Heart left ventricle (tissue), 16 donors: ENCODE data around the gene PHKG2. TPM values are rescaled to one million over a fixed set of nuclear protein-coding genes. Genes with fewer than 3 reads are reported as not detected.

Experiments used
- ATAC-seq, 4 donors: fragments of 200-7000 bp; cut with Tn5 transposase; one replicate each; pipeline ENCODE4 v1.9.1; 2020 to 2022; ENCODE audit warnings: moderate library complexity in 4 of 4, mild to moderate bottlenecking in 3 of 4, moderate number of reproducible peaks in 1 of 4
- DNase-seq, 5 donors: peaks; one replicate each; pipeline ENCODE4 v3.0.0-alpha.2; 2020
- H3K27ac ChIP-seq, 12 donors: fragments of 200-600 bp; sonication (generic) in 4 of 12; one replicate each; pipeline versions ENCODE4 v1.5.0 to v1.8.0; 2016 to 2022; ENCODE audit warnings: mild to moderate bottlenecking in 2 of 12
- H3K27me3 ChIP-seq, 9 donors: fragments of 200-600 bp; sonication (generic) in 2 of 9; one replicate each; pipeline versions ENCODE4 v1.5.1 to v1.8.0; 2016 to 2022; ENCODE audit warnings: mild to moderate bottlenecking in 3 of 9
- H3K36me3 ChIP-seq, 9 donors: fragments of 200-600 bp; sonication (generic) in 2 of 9; one replicate each; pipeline versions ENCODE4 v1.5.0 to v1.8.0; 2018 to 2022; ENCODE audit warnings: mild to moderate bottlenecking in 2 of 9
- H3K4me1 ChIP-seq, 12 donors: fragments of 200-600 bp; sonication (generic) in 4 of 12; one replicate each; pipeline versions ENCODE4 v1.5.0 to v1.8.0; 2016 to 2022; ENCODE audit warnings: mild to moderate bottlenecking in 3 of 12
- H3K4me3 ChIP-seq, 12 donors: fragments of 200-600 bp; sonication (generic) in 4 of 12; one replicate each; pipeline versions ENCODE4 v1.5.0 to v1.8.0; 2017 to 2022; ENCODE audit warnings: mild to moderate bottlenecking in 9 of 12, moderate library complexity in 4 of 12
- H3K9me3 ChIP-seq, 12 donors: fragments of 200-600 bp; sonication (generic) in 4 of 12; one replicate each; pipeline versions ENCODE4 v1.5.0 to v1.8.0; 2016 to 2022; ENCODE audit warnings: mild to moderate bottlenecking in 1 of 12
- POLR2A ChIP-seq, 2 donors: fragments of 450-650 bp; IDR thresholded peaks; one replicate each; pipeline ENCODE4 v1.6.1; 2017; ENCODE audit warnings: antibody characterized with exemption in 2 of 2, mild to moderate bottlenecking in 2 of 2, moderate library complexity in 2 of 2
- WGBS, 4 donors: extraction: QIAGEN DNeasy Blood & Tissue Kit in 2 of 4; methylation state at CpG; one replicate each; pipeline versions ENCODE4 v1.1.5 to v1.1.7; 2013 to 2018; 5-methylcytosine and 5-hydroxymethylcytosine counted together
- intact Hi-C, 10 donors: fragments of 100-400 bp; cut with DNase I; formaldehyde crosslinking; loops; one replicate each; pipeline versions ENCODE4 v1.11.1 to v1.14.2; 2022
- long read RNA-seq, 3 donors: library from polyadenylated mRNA; unstranded; transcript quantifications; one replicate each; pipeline ENCODE4 v2.0.0, GENCODE V29; 2020 to 2021
- polyA plus RNA-seq, 2 donors: library from polyadenylated mRNA; stranded (reverse); fragments of 200-250 nt; gene quantifications; one replicate each; pipeline ENCODE4 v1.2.3, GENCODE V29; 2013
- total RNA-seq, 9 donors: library from RNA; depleted of rRNA in 2 of 9; stranded (reverse); fragments of >200 nt in 2 of 9; fragmentation: NEBNext Ultra II Directional in 3 of 9; extraction: Animal tissue kit (Norgen Biotek cat#: 25700) in 3 of 9; gene quantifications; one replicate each; pipeline versions ENCODE4 v1.1.0 to v1.2.4, GENCODE V29; 2016 to 2023
- TF ChIP-seq, protein P1 (sequence below), 12 donors: fragments of 200-600 bp; sonication (generic) in 4 of 12; IDR thresholded peaks; one replicate each; pipeline versions ENCODE4 v1.5.0 to v1.8.0; 2018 to 2022; ENCODE audit warnings: antibody characterized with exemption in 12 of 12, mild to moderate bottlenecking in 5 of 12
- donor health status: ischemic (EF 13 %, LVEDD 7.1; RV severe dilation, severe dysfunction).
- donor health status: healthy with polysubstance abuse.
- donor health status: DM: no; HTN: yes; CAD: no.
- donor health status: DM: no; HTN: no; CAD: no.
- donor health status: ischemic (EF 25% LVEDD 6.9; RV normal size, moderate dysfunction).
- donor health status: ischemic (EF 25% LVEDD 5.7; RV mildly dilated, moderate dysfunction).
- donor health status: healthy.
- donor health status: DM: yes; HTN: yes; CAD: no.
- donor health status: ischemic (EF 35%, LVEDD 5.7; RV mildly dilated, moderate dysfunction).
- donor health status: nonischemic (EF 11% LVEDD 7.7; RV severe dilation, severe dysfunction).
- donor health status: DM: yes; HTN: yes; CAD: no.
- donor health status: PGD.
- donor health status: ischemic (EF 29% LVEDD 5.4; RV normal size, mild dysfunction).
- donor health status: nonischemic (EF 23%, LVEDD 6.1; RV moderate dilation, normal function).

The PHKG2 gene, protein sequence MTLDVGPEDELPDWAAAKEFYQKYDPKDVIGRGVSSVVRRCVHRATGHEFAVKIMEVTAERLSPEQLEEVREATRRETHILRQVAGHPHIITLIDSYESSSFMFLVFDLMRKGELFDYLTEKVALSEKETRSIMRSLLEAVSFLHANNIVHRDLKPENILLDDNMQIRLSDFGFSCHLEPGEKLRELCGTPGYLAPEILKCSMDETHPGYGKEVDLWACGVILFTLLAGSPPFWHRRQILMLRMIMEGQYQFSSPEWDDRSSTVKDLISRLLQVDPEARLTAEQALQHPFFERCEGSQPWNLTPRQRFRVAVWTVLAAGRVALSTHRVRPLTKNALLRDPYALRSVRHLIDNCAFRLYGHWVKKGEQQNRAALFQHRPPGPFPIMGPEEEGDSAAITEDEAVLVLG
- total RNA-seq (10 to 100 TPM; 13.5 to 26.7 (median 17.9) TPM), polyA plus RNA-seq (10 to 100 TPM; 19.5 to 37.7 TPM)
- long read RNA-seq, donor 1, full-length matches to known transcripts = 9 of 17 reads
- long read RNA-seq, donor 1, partial matches to known transcripts = 2 of 17 reads
- long read RNA-seq, donor 1, other reads (novel, unspliced or antisense) = 6 of 17 reads
- long read RNA-seq, donor 2, full-length matches to known transcripts = 60 of 76 reads
- long read RNA-seq, donor 2, partial matches to known transcripts = 4 of 76 reads
- long read RNA-seq, donor 2, other reads (novel, unspliced or antisense) = 12 of 76 reads
- long read RNA-seq, donor 3, full-length matches to known transcripts = 13 of 19 reads
- long read RNA-seq, donor 3, partial matches to known transcripts = 2 of 19 reads
- long read RNA-seq, donor 3, other reads (novel, unspliced or antisense) = 4 of 19 reads

DNA sequence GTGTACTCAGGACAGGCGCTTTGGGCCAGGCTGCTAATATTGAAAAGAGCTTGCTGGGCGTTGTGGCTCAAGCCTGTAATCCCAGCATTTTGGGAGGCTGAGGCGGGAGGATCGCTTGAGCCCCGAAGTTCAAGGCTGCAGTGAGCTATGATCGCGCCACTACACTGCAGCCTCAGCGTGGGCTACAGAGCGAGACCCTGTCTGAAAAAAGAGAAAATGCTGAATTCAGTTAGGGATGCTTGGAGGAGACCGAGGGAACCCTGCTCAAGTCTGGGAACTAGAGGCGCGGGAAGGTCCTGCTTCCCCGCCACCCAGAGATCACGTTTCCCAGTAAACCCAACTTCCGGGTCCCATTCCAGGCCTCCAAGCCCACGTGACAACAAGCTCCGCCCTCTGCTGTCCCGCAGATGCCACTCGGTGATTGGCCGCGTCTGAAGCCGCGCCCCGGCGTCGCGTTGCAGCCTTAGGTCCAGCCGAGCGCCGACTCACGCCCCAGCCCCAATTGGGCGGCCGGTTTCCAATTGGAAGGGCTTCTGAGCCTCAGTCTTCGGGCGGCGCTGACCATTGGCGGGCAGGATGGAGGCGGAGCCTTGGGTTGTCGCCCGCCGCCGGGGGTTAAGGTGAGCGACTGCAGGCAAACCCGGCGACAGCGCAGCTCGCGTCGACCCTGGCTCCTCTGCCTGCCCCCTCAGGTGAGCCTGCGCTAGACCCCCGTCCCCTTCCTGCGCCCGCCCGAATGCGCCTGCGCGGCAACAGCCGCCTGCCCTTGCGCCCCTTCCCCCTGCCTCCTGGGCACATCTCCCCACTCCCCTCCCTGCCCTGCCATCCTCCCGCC is at the start of gene PHKG2:
Gene PHKG2, plus strand, starts transcription at position 627 of the 835 bp plus-strand sequence. CDS start 396 bp downstream, outside the sequence.
- ATAC-seq = peak; percentile 98 to 99 (median 99)
- Histone ChIP-seq H3K36me3 (peaks cover 0 to 47% (median 41%) of the 10 kb centered on the region in 9 donors), H3K4me1 (peaks cover 0 to 20% (median 5%) of the 10 kb centered on the region in 12 donors), H3K27me3 (no peaks in the 10 kb centered on the region), H3K4me3 (peak within 1 kb of the TSS; percentile 64 to 97 (median 78)), H3K27ac (peak within 1 kb of the TSS in 11 of 12 donors; percentile 59 to 84 (median 75)), H3K9me3 (no peaks in the 10 kb centered on the region)
- 3 to 7% (median 4%) methylated on average over 28 to 60 of the region's 60 CpGs for WGBS, 4 donors
- DNase-seq = peak; percentile 99 to 100 (median 99)
- TF ChIP-seq, protein P1, sequence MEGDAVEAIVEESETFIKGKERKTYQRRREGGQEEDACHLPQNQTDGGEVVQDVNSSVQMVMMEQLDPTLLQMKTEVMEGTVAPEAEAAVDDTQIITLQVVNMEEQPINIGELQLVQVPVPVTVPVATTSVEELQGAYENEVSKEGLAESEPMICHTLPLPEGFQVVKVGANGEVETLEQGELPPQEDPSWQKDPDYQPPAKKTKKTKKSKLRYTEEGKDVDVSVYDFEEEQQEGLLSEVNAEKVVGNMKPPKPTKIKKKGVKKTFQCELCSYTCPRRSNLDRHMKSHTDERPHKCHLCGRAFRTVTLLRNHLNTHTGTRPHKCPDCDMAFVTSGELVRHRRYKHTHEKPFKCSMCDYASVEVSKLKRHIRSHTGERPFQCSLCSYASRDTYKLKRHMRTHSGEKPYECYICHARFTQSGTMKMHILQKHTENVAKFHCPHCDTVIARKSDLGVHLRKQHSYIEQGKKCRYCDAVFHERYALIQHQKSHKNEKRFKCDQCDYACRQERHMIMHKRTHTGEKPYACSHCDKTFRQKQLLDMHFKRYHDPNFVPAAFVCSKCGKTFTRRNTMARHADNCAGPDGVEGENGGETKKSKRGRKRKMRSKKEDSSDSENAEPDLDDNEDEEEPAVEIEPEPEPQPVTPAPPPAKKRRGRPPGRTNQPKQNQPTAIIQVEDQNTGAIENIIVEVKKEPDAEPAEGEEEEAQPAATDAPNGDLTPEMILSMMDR (IDR thresholded peaks at IDR 0.05) = no peak
- TF ChIP-seq POLR2A (IDR thresholded peaks at IDR 0.05) = peak in 1 of 2 donors; percentile 58
- intact Hi-C loops = loop anchor here in 2 of 10 donors (2.0 to 10.0 kb wide), 3 partner anchors 15 to 167 kb away; partner anchors contain the start of genes CFAP119 (in 1 of the 2), RNF40 (in 1 of the 2) and SRCAP (in 1 of the 2)

DNA sequence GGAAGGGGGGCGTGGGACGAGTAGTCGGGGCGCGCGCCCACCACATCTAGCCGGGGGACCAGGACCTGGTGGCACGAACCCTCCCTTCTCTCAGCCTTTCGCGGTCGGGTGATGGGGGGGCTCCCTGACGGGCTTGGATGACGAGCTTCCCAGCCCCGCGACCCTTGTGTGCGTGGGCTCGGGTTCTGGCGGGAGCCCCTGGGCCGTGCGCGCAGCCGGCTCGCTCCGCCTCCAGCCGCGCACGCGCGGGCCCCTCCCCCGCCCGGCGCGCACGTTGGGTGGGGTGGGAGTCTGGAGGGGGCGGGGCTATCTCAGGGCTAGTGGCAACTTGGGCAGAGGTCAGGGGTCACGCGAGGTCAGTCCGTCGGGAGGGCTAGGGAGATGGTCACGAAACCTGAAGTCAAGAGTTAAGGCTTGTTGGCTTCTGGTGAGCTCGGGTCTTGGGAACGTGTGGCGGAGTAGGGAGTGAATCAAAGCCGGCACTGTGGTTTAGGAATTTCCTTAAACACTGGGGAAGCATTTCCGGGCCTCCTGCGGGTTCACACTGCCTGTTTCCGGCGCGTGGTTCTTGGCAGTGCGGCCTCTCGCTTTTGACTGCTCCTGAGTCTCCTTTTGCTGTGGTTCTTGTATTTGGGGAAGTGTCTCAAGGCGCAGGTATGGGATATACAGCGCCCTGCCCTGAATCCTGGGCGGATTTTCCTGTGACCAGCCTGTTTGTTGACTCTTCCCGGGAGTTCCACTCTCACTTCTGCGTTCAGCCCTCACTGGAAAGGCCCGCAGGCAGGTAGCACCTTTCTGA is 49.2 kb upstream of the PHKG2 start, which contains the start of gene SRCAP:
Gene SRCAP, plus strand, starts transcription at position 356 of the 799 bp plus-strand sequence. CDS start 1,654 bp downstream, outside the sequence.
- Histone ChIP-seq H3K4me3 (peak within 1 kb of the TSS; percentile 79 to 100 (median 95)), H3K36me3 (peaks cover 0 to 44% (median 40%) of the 10 kb centered on the region in 9 donors), H3K27me3 (no peaks in the 10 kb centered on the region), H3K4me1 (peaks cover 6 to 34% (median 28%) of the 10 kb centered on the region in 12 donors), H3K9me3 (no peaks in the 10 kb centered on the region), H3K27ac (peak within 1 kb of the TSS; percentile 95 to 100 (median 99))
- DNase-seq = peak; percentile 89 to 92 (median 90)
- TF ChIP-seq, protein P1 (IDR thresholded peaks at IDR 0.05) = no peak
- no peak for TF ChIP-seq POLR2A (IDR thresholded peaks at IDR 0.05)
- ATAC-seq = peak; percentile 55 to 78 (median 66)
- WGBS, 4 donors = 1% methylated on average over 21 to 57 of the region's 57 CpGs
- intact Hi-C loops = loop anchor here in 7 of 10 donors (1.0 to 5.0 kb wide), 8 partner anchors 37 to 224 kb away; partner anchors contain the start of genes FBRS (in 5 of the 7), CFAP119 (in 1 of the 7), FBXL19 (in 1 of the 7) and PHKG2 (in 1 of the 7)

DNA sequence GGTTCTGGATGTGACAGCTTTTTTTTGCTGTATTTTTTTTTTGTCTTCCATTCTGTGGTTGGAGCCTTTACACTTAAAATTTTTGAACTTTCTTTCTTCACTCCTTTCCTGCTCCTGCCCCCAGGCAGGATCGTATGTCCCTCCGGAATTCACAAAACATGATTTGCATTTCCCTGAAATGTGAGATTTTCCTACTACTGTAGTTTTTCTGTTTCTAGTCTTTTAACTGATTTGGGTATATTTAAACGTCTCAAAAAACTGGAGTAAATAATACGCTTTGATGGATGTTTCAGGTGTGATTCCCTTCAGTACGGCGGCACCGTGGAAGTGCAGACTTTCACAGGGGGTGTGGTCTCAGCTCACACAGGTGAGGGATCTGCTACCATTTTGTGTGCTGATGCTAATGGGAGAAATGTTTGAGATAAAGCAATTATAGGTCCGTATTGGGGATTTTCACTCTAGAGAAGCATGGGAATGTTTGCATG is 48.6 kb upstream of the PHKG2 start:
- H3K27ac ChIP-seq = peak overlapping the region in 11 of 12 donors; percentile 95 to 100 (median 99)
- intact Hi-C loops = loop anchor here in 8 of 10 donors (2.0 to 5.0 kb wide), 8 partner anchors 37 to 223 kb away; partner anchors contain the start of genes FBRS (in 3 of the 8), CFAP119 (in 1 of the 8), FBXL19 (in 1 of the 8) and PHKG2 (in 1 of the 8)
- peaks cover 6 to 34% (median 28%) of the 10 kb centered on the region in 12 donors for H3K4me1 ChIP-seq
- TF ChIP-seq, protein P1 (IDR thresholded peaks at IDR 0.05) = no peak
- TF ChIP-seq POLR2A (IDR thresholded peaks at IDR 0.05) = no peak
- peak overlapping the region; percentile 79 to 100 (median 95) for H3K4me3 ChIP-seq
- 41 to 46% (median 43%) methylated on average over 8 of the region's 8 CpGs for WGBS, 4 donors
- H3K27me3 ChIP-seq = no peaks in the 10 kb centered on the region
- H3K36me3 ChIP-seq = peaks cover 0 to 50% (median 46%) of the 10 kb centered on the region in 9 donors
- DNase-seq (no peak), ATAC-seq (no peak)
- H3K9me3 ChIP-seq = no peaks in the 10 kb centered on the region
